H1 (cell line): Measurements from ENCODE around the gene EXOC6. TPM values are rescaled to one million over a fixed set of nuclear protein-coding genes. Genes with fewer than 3 reads are reported as not detected.

Experiments
- E2F6 ChIP-seq: IDR thresholded peaks from 2 replicates; pipeline ENCODE4 v1.6.1; 2012; ENCODE audit warnings: inconsistent platforms
- RAD21 ChIP-seq, 2 experiments: IDR thresholded peaks in 1 of 2; conservative IDR thresholded peaks in 1 of 2; 2 replicates each; pipeline ENCODE4 v1.6.1; 2011; ENCODE audit warnings: low read depth in 2 of 2, low read length in 2 of 2, improper control_type of control experiment in 1 of 2, inconsistent platforms in 1 of 2, mild to moderate bottlenecking in 1 of 2, moderate library complexity in 1 of 2
- polyA plus RNA-seq, 7 experiments: library from polyadenylated mRNA; depleted of rRNA in 3 of 7; stranded (reverse) in 5 of 7; unstranded in 2 of 7; fragments of >200 nt in 5 of 7; fragments of 200-250 nt in 2 of 7; gene quantifications; 1 replicate in 5 of 7; 2 replicates in 1 of 7; 4 replicates in 1 of 7; pipeline versions ENCODE4 v1.2.1 to v1.2.3, GENCODE V29; 2011 to 2013; ENCODE audit warnings: missing spikeins in 2 of 7, mixed read lengths in 2 of 7
- total RNA-seq: library from RNA; stranded (reverse); fragmentation: NEBNext Ultra II Directional; extraction: Animal tissue kit (Norgen Biotek cat#: 25700); gene quantifications from 2 replicates; pipeline ENCODE4 v1.2.1, GENCODE V29; 2021

Gene EXOC6
- total and polyA plus RNA-seq, 2 of the 8 experiments (the other 6 are each of a cell fraction or from before 2014, with no cell fraction given): 1.7 to 4.5 TPM

DNA sequence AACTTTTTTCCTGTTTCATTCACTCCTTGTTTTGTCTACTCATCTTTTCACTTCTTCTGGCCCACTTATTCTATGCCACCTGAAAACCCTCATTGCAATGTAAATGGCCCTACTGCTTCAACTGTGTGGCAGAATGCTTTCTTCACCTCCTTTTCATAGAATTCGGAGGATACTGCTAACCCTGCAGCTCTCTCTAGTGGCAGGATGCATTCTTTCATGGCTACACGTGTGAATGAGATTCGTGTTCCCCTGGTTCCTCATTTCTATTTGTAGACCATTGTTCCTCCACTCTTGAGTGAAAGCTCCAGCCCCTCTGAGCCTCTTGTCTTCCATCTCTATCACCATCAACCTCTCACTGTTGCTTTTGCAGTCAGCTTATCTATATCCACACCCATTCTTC, 191.4 kb downstream of the EXOC6 start (continued):
- TF ChIP-seq RAD21 (IDR thresholded peaks at IDR 0.05 in 1 of 2, conservative IDR thresholded peaks at IDR 0.05 in 1 of 2; ENCODE audit: low read depth in 2 of 2, low read length in 2 of 2) (peak; percentile 94 to 95), E2F6 (no peak)
